Mesendoderm (in vitro differentiated cells): ENCODE measurements around the gene HP1BP3.

Source experiments
- DNase-seq: peaks from one replicate; pipeline ENCODE4 v3.0.0; 2013
- H2AK5ac ChIP-seq: 2 replicates; pipeline ENCODE4 v1.6.1; 2013; ENCODE audit warnings: low read length, inconsistent platforms
- H2BK120ac ChIP-seq: 2 replicates; pipeline ENCODE4 v1.6.1; 2013; ENCODE audit warnings: low read depth, mild to moderate bottlenecking, low read length, moderate library complexity, mixed read lengths
- H2BK15ac ChIP-seq: replicated peaks from 2 replicates; pipeline ENCODE4 v1.6.1; 2013; ENCODE audit warnings: low read depth, mild to moderate bottlenecking, moderate library complexity
- H2BK5ac ChIP-seq: 2 replicates; pipeline ENCODE4 v1.6.1; 2013; ENCODE audit warnings: low read length, inconsistent platforms
- H3K18ac ChIP-seq: 2 replicates; pipeline ENCODE4 v1.6.1; 2013; ENCODE audit warnings: mild to moderate bottlenecking, low read length, mixed read lengths
- H3K23ac ChIP-seq: one replicate; pipeline ENCODE4 v1.6.1; 2013; ENCODE audit warnings: low read length
- H3K27ac ChIP-seq: 2 replicates; pipeline ENCODE4 v1.5.1; 2013; ENCODE audit warnings: low read depth, mild to moderate bottlenecking, inconsistent platforms, low read length, moderate library complexity
- H3K27me3 ChIP-seq: 2 replicates; pipeline ENCODE4 v1.6.1; 2013; ENCODE audit warnings: low read length, control low read depth, mild to moderate bottlenecking, inconsistent platforms; ENCODE audit not compliant: insufficient read depth, poor library complexity
- H3K36me3 ChIP-seq: 2 replicates; pipeline ENCODE4 v1.6.1; 2013; ENCODE audit warnings: low read length, inconsistent platforms; ENCODE audit not compliant: control insufficient read depth, insufficient read depth
- H3K4ac ChIP-seq: one replicate; pipeline ENCODE4 v1.6.1; 2013; ENCODE audit warnings: low read depth, mild to moderate bottlenecking, low read length, moderate library complexity
- H3K4me1 ChIP-seq: 2 replicates; pipeline ENCODE4 v1.6.1; 2013; ENCODE audit warnings: low read depth, low read length, inconsistent platforms; ENCODE audit not compliant: control insufficient read depth
- H3K4me2 ChIP-seq: 2 replicates; pipeline ENCODE4 v1.6.1; 2013; ENCODE audit warnings: low read length
- H3K4me3 ChIP-seq: 2 replicates; pipeline ENCODE4 v1.5.1; 2013; ENCODE audit warnings: mild to moderate bottlenecking, low read length
- H3K56ac ChIP-seq: one replicate; pipeline ENCODE4 v1.6.1; 2013; ENCODE audit warnings: low read length
- H3K79me1 ChIP-seq: 2 replicates; pipeline ENCODE4 v1.6.1; 2013; ENCODE audit warnings: low read length, inconsistent platforms
- H3K79me2 ChIP-seq: 2 replicates; pipeline ENCODE4 v1.6.1; 2013; ENCODE audit warnings: mild to moderate bottlenecking, low read length; ENCODE audit not compliant: control insufficient read depth, insufficient read depth
- H3K9ac ChIP-seq: 2 replicates; pipeline ENCODE4 v1.6.1; 2013; ENCODE audit warnings: low read length, inconsistent platforms
- H4K5ac ChIP-seq: one replicate; pipeline ENCODE4 v1.6.1; 2013; ENCODE audit warnings: low read length
- H4K8ac ChIP-seq: one replicate; pipeline ENCODE4 v1.6.1; 2013; ENCODE audit warnings: low read depth, mild to moderate bottlenecking, control low read depth, low read length, moderate library complexity
- WGBS: extraction: QIAGEN DNeasy Blood & Tissue Kit; methylation state at CpG from one replicate; pipeline ENCODE4 v1.1.7; 2013; ENCODE audit warnings: low lambda C conversion rate, missing lambda C conversion rate; ENCODE audit not compliant: insufficient coverage; ENCODE audit errors: extremely low coverage; 5-methylcytosine and 5-hydroxymethylcytosine counted together

Gene HP1BP3

GRCh38 chr1:20732588-20733359 is 54.3 kb downstream of the HP1BP3 start, which contains the start of gene SH2D5:
Gene SH2D5, minus strand, starts transcription at chr1:20732703. Its CDS starts 4,659 bp downstream, at chr1:20728044.
- H3K27ac ChIP-seq: no peak within 1 kb of the TSS
- no peak within 1 kb of the TSS for H3K18ac ChIP-seq

GRCh38 chr1:20732071-20732587 is 55.0 kb downstream of the HP1BP3 start:
- H3K27ac ChIP-seq: no peak overlapping the region
- peaks cover 2% of the 10 kb centered on the region for H3K4me1 ChIP-seq

More at GRCh38 chr1:20732588-20733359, 54.3 kb downstream of the HP1BP3 start, which contains the start of gene SH2D5:
- Histone ChIP-seq H3K4me2 (peak within 1 kb of the TSS; percentile 89), H3K4ac (no peak within 1 kb of the TSS), H2BK15ac (no peak within 1 kb of the TSS), H2BK120ac (no peak within 1 kb of the TSS), H3K36me3 (no peaks in the 10 kb centered on the region), H3K23ac (no peak within 1 kb of the TSS), H3K4me3 (peak within 1 kb of the TSS; percentile 24), H2BK5ac (no peak within 1 kb of the TSS), H3K79me1 (no peaks in the 10 kb centered on the region), H3K27me3 (peaks cover 5% of the 10 kb centered on the region), H4K8ac (no peak within 1 kb of the TSS), H3K4me1 (peaks cover 2% of the 10 kb centered on the region), H4K5ac (no peak within 1 kb of the TSS), H3K79me2 (no peaks in the 10 kb centered on the region), H3K9ac (peak within 1 kb of the TSS; percentile 54), H3K56ac (peak within 1 kb of the TSS; percentile 65), H2AK5ac (no peak within 1 kb of the TSS)
- DNase-seq: peak; percentile 93
- no CpG with 5 or more reads among the region's 38 CpGs for WGBS

GRCh38 chr1:20731057-20731991 is 55.8 kb downstream of the HP1BP3 start:
- no CpG with 5 or more reads among the region's 62 CpGs for WGBS
- no peak overlapping the region for H2BK5ac ChIP-seq
- no peaks in the 10 kb centered on the region for H3K79me1 ChIP-seq
- H3K18ac ChIP-seq: no peak overlapping the region
- H4K5ac ChIP-seq: no peak overlapping the region
- H2AK5ac ChIP-seq: no peak overlapping the region
- peaks cover 2% of the 10 kb centered on the region for H3K4me1 ChIP-seq
- H3K23ac ChIP-seq: no peak overlapping the region
- H2BK120ac ChIP-seq: no peak overlapping the region
- H3K79me2 ChIP-seq: no peaks in the 10 kb centered on the region
- peaks cover 5% of the 10 kb centered on the region for H3K27me3 ChIP-seq
- peak overlapping the region; percentile 61 for H3K4me2 ChIP-seq
- peak overlapping the region; percentile 56 for H3K56ac ChIP-seq
- no peak overlapping the region for H3K4ac ChIP-seq
- DNase-seq: no peak
- no peak overlapping the region for H4K8ac ChIP-seq
- no peaks in the 10 kb centered on the region for H3K36me3 ChIP-seq
- no peak overlapping the region for H2BK15ac ChIP-seq
- no peak overlapping the region for H3K4me3 ChIP-seq
- no peak overlapping the region for H3K27ac ChIP-seq
- H3K9ac ChIP-seq: peak overlapping the region; percentile 54

More at GRCh38 chr1:20732071-20732587, 55.0 kb downstream of the HP1BP3 start:
- Histone ChIP-seq H4K5ac (no peak overlapping the region), H3K27me3 (peaks cover 5% of the 10 kb centered on the region), H3K4me3 (peak overlapping the region; percentile 24), H3K4me2 (peak overlapping the region; percentile 89), H3K9ac (peak overlapping the region; percentile 29), H2BK5ac (no peak overlapping the region), H3K56ac (peak overlapping the region; percentile 65), H2BK120ac (no peak overlapping the region), H3K79me2 (no peaks in the 10 kb centered on the region), H2BK15ac (no peak overlapping the region), H3K79me1 (no peaks in the 10 kb centered on the region), H3K4ac (no peak overlapping the region), H3K23ac (no peak overlapping the region), H3K36me3 (no peaks in the 10 kb centered on the region), H2AK5ac (no peak overlapping the region), H3K18ac (no peak overlapping the region), H4K8ac (no peak overlapping the region)
- DNase-seq: peak; percentile 82
- no CpG with 5 or more reads among the region's 55 CpGs for WGBS

- WGBS: no CpG with 5 or more reads among the region's 4 CpGs
- Histone ChIP-seq H3K23ac (no peak overlapping the region), H4K8ac (no peak overlapping the region), H3K4me1 (peaks cover 2% of the 10 kb centered on the region), H3K18ac (no peak overlapping the region), H3K56ac (no peak overlapping the region), H3K9ac (no peak overlapping the region), H2BK15ac (no peak overlapping the region), H4K5ac (no peak overlapping the region), H3K36me3 (no peaks in the 10 kb centered on the region), H3K27me3 (peaks cover 5% of the 10 kb centered on the region), H2AK5ac (no peak overlapping the region), H3K79me1 (no peaks in the 10 kb centered on the region), H2BK5ac (no peak overlapping the region), H3K79me2 (no peaks in the 10 kb centered on the region), H3K4me2 (no peak overlapping the region), H3K4ac (no peak overlapping the region), H2BK120ac (no peak overlapping the region), H3K27ac (no peak overlapping the region), H3K4me3 (no peak overlapping the region)
- no peak for DNase-seq
Observed at GRCh38 chr1:20730690-20731056, 56.4 kb downstream of the HP1BP3 start.

GRCh38 chr1:20729990-20730689 is 57.0 kb downstream of the HP1BP3 start:
- no peak overlapping the region for H3K4me3 ChIP-seq
- no peak for DNase-seq

More at GRCh38 chr1:20729990-20730689, 57.0 kb downstream of the HP1BP3 start:
- Histone ChIP-seq H3K79me2 (no peaks in the 10 kb centered on the region), H3K56ac (no peak overlapping the region), H2AK5ac (no peak overlapping the region), H2BK5ac (no peak overlapping the region), H3K18ac (no peak overlapping the region), H2BK120ac (no peak overlapping the region), H3K9ac (no peak overlapping the region), H4K5ac (no peak overlapping the region), H3K4me2 (no peak overlapping the region), H4K8ac (no peak overlapping the region), H3K23ac (no peak overlapping the region), H2BK15ac (no peak overlapping the region), H3K27ac (no peak overlapping the region), H3K4me1 (peaks cover 2% of the 10 kb centered on the region), H3K79me1 (no peaks in the 10 kb centered on the region), H3K36me3 (no peaks in the 10 kb centered on the region), H3K27me3 (peaks cover 5% of the 10 kb centered on the region), H3K4ac (no peak overlapping the region)
- no CpG with 5 or more reads among the region's 19 CpGs for WGBS
